Ovary (tissue), 9 donors: Measurements from ENCODE around the gene KDM4C. TPM values are rescaled to one million over a fixed set of nuclear protein-coding genes. Genes with fewer than 3 reads are reported as not detected.

Experiments
- DNase-seq, 5 donors: peaks; one replicate each; pipeline ENCODE4 v3.0.0-alpha.2; 2019 to 2020
- H3K27ac ChIP-seq, 2 donors: fragments of 200-600 bp; one replicate each; pipeline versions ENCODE4 v1.5.1 to v1.8.0; 2019 to 2022
- H3K27me3 ChIP-seq: fragments of 200-600 bp; one replicate; pipeline ENCODE4 v1.8.0; 2022
- H3K36me3 ChIP-seq: fragments of 200-600 bp; sonication (generic); one replicate; pipeline ENCODE4 v1.5.1; 2019
- H3K4me1 ChIP-seq: one replicate; pipeline ENCODE4 v1.8.1; 2013; ENCODE audit warnings: mild to moderate bottlenecking, moderate library complexity; ENCODE audit not compliant: insufficient read depth
- H3K4me3 ChIP-seq: fragments of 200-600 bp; sonication (generic); one replicate; pipeline ENCODE4 v1.5.1; 2017
- H3K9me3 ChIP-seq, 2 donors: fragments of 200-600 bp in 1 of 2; sonication (generic) in 1 of 2; one replicate each; pipeline versions ENCODE4 v1.5.1 to v1.8.1; 2013 to 2019; ENCODE audit warnings: mild to moderate bottlenecking in 1 of 2, moderate library complexity in 1 of 2
- CTCF ChIP-seq, 3 donors: fragments of 450-650 bp in 2 of 3; fragments of 200-600 bp in 1 of 3; IDR thresholded peaks; one replicate each; pipeline versions ENCODE4 v1.5.1 to v1.8.0; 2016 to 2022; ENCODE audit warnings: antibody characterized with exemption in 3 of 3, mild to moderate bottlenecking in 1 of 3
- EP300 ChIP-seq: sonication (generic); formaldehyde crosslinking; IDR thresholded peaks from one replicate; pipeline ENCODE4 v1.6.1; 2017; ENCODE audit warnings: antibody characterized with exemption
- POLR2A ChIP-seq: fragments of 450-650 bp; IDR thresholded peaks from one replicate; pipeline ENCODE4 v1.6.1; 2017; ENCODE audit warnings: antibody characterized with exemption, mild to moderate bottlenecking, moderate library complexity
- WGBS, 3 donors: extraction: QIAGEN DNeasy Blood & Tissue Kit in 1 of 3; methylation state at CpG; one replicate each; pipeline versions ENCODE4 v1.1.5 to v1.1.7; 2013 to 2017; 5-methylcytosine and 5-hydroxymethylcytosine counted together
- intact Hi-C, 4 donors: fragments of 100-400 bp; cut with DNase I; formaldehyde crosslinking; loops; one replicate each; pipeline versions ENCODE4 v1.11.0 to v1.15.1; 2022 to 2023
- polyA plus RNA-seq, 2 donors: library from polyadenylated mRNA; stranded (reverse); fragments of 200-250 nt in 1 of 2; fragments of 350-450 nt in 1 of 2; fragmentation: Illumina TruSeq in 1 of 2; extraction: RNeasy Lipid Tissue Mini Kit (QIAGEN cat#74804) in 1 of 2; gene quantifications; one replicate each; pipeline ENCODE4 v1.2.3, GENCODE V29; 2013 to 2014
- total RNA-seq, 7 donors: library from RNA; depleted of rRNA in 2 of 7; stranded (reverse); fragments of >200 nt in 2 of 7; fragmentation: NEBNext Ultra II Directional in 3 of 7; extraction: Animal tissue kit (Norgen Biotek cat#: 25700) in 3 of 7; gene quantifications; one replicate each; pipeline versions ENCODE4 v1.1.0 to v1.2.4, GENCODE V29; 2016 to 2023
- donor health status: DM: no; HTN: no; CAD: no; lungs with moderate emphysema.
- donor health status: DM: no; HTN: no; CAD: no.
- donor health status: Bipolar disorder and iron deficiency.
- donor health status: DM: yes; HTN: yes; CAD: no.
- donor health status: DM: no; HTN: no; CAD: no.
- donor health status: DM: yes; HTN: yes; CAD: no.

Gene KDM4C
- total and polyA plus RNA-seq, 9 donors = 9.5 to 35.6 (median 26.7) TPM

- 94 to 96% (median 94%) methylated on average over 2 of the region's 2 CpGs for WGBS, 3 donors
- TF ChIP-seq EP300 = no peak
- TF ChIP-seq POLR2A = no peak
- TF ChIP-seq CTCF (IDR thresholded peaks at IDR 0.05) = no peak
- intact Hi-C loops = no loop called here
- H3K4me3 ChIP-seq = no peak overlapping the region
- H3K9me3 ChIP-seq = no peaks in the 10 kb centered on the region
- no peak overlapping the region for H3K27ac ChIP-seq
- H3K27me3 ChIP-seq = no peaks in the 10 kb centered on the region
- H3K36me3 ChIP-seq = no peaks in the 10 kb centered on the region
- DNase-seq = no peak
- H3K4me1 ChIP-seq = no peaks in the 10 kb centered on the region
These were observed 367.5 kb downstream of the KDM4C start for GRCh38 chr9:7125231-7125630.

- H3K36me3 ChIP-seq = no peaks in the 10 kb centered on the region
- no peak overlapping the region for H3K27ac ChIP-seq
- no peak overlapping the region for H3K4me3 ChIP-seq
- TF ChIP-seq EP300 (no peak), POLR2A (no peak)
- DNase-seq = no peak
- H3K4me1 ChIP-seq = no peaks in the 10 kb centered on the region
- 59 to 90% (median 63%) methylated on average over 2 of the region's 2 CpGs for WGBS, 3 donors
- intact Hi-C loops = no loop called here
- H3K27me3 ChIP-seq = no peaks in the 10 kb centered on the region
- no peaks in the 10 kb centered on the region for H3K9me3 ChIP-seq
These were observed 371.6 kb downstream of the KDM4C start for GRCh38 chr9:7129391-7129790.

GRCh38 chr9:7130266-7130820 is 372.6 kb downstream of the KDM4C start:
- Histone ChIP-seq H3K27ac (no peak overlapping the region), H3K9me3 (no peaks in the 10 kb centered on the region), H3K4me3 (no peak overlapping the region), H3K36me3 (no peaks in the 10 kb centered on the region), H3K27me3 (no peaks in the 10 kb centered on the region), H3K4me1 (no peaks in the 10 kb centered on the region)
- WGBS, 3 donors = 96 to 98% (median 97%) methylated on average over 4 of the region's 4 CpGs
- intact Hi-C loops = no loop called here
- TF ChIP-seq CTCF (IDR thresholded peaks at IDR 0.05) (no peak), EP300 (no peak), POLR2A (no peak)
- DNase-seq = no peak

GRCh38 chr9:7132605-7133004 is 374.8 kb downstream of the KDM4C start:
- H3K27ac ChIP-seq = no peak overlapping the region
- H3K9me3 ChIP-seq = no peaks in the 10 kb centered on the region
- 0% methylated on average over 1 of the region's 1 CpG for WGBS, 3 donors
- TF ChIP-seq POLR2A = no peak
- TF ChIP-seq CTCF (IDR thresholded peaks at IDR 0.05) = no peak
- no peak for TF ChIP-seq EP300
- no peaks in the 10 kb centered on the region for H3K4me1 ChIP-seq
- no peak for DNase-seq
- no peaks in the 10 kb centered on the region for H3K27me3 ChIP-seq
- H3K4me3 ChIP-seq = no peak overlapping the region
- intact Hi-C loops = no loop called here
- H3K36me3 ChIP-seq = no peaks in the 10 kb centered on the region

GRCh38 chr9:7135735-7136134 is 378.0 kb downstream of the KDM4C start:
- no peak for DNase-seq

More at GRCh38 chr9:7135735-7136134, 378.0 kb downstream of the KDM4C start:
- intact Hi-C loops = no loop called here
- Histone ChIP-seq H3K27me3 (no peaks in the 10 kb centered on the region), H3K36me3 (no peaks in the 10 kb centered on the region), H3K4me1 (no peaks in the 10 kb centered on the region), H3K9me3 (no peaks in the 10 kb centered on the region), H3K27ac (no peak overlapping the region), H3K4me3 (no peak overlapping the region)
- TF ChIP-seq CTCF (IDR thresholded peaks at IDR 0.05) (no peak), POLR2A (no peak), EP300 (no peak)
- 93 to 96% (median 94%) methylated on average over 4 of the region's 4 CpGs for WGBS, 3 donors
